GM21619 (cell line): ENCODE data around the gene SEZ6.

Source experiments
- ATAC-seq: cut with Tn5 transposase; IDR thresholded peaks from one replicate; pipeline ENCODE4 v1.9.1; 2021; ENCODE audit not compliant: unreplicated experiment

Gene SEZ6

DNA sequence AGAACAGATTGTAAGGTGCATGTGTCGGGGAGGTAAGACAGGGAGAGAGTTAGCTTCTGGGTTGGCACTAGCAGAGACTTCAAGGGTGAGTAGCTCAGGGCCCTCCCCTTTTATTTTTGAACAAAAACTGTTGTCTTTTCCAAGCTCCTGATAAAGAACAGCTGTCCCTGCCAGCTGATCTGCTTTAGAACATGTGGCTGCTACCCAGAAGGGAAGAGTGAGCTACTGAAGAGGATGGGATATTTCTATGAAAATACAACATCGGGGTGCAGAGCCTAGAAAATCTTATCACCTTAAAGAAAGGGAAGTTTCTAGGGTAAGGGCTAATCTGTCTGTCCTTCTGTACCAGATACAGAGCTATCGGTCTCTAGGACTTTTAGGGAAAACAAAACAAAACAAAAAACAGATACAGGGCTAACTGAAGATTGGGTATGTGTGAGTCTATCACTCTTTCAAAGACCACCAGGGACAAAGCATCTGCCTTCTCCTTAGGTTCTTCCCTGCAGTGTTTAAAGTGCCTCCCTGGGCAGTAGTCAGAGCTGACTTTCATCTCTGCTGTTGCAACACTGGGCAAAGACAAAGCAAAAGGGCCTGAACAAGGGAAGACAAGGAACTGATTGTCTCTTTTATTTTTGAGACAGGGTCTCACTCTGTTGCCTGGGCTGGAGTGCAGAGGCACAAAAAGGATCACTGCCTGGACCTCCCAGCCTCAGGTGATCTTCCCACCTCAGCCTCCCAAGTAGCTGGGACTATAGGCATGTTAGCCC is 97.9 kb downstream of the SEZ6 start:
- ATAC-seq = no peak

DNA sequence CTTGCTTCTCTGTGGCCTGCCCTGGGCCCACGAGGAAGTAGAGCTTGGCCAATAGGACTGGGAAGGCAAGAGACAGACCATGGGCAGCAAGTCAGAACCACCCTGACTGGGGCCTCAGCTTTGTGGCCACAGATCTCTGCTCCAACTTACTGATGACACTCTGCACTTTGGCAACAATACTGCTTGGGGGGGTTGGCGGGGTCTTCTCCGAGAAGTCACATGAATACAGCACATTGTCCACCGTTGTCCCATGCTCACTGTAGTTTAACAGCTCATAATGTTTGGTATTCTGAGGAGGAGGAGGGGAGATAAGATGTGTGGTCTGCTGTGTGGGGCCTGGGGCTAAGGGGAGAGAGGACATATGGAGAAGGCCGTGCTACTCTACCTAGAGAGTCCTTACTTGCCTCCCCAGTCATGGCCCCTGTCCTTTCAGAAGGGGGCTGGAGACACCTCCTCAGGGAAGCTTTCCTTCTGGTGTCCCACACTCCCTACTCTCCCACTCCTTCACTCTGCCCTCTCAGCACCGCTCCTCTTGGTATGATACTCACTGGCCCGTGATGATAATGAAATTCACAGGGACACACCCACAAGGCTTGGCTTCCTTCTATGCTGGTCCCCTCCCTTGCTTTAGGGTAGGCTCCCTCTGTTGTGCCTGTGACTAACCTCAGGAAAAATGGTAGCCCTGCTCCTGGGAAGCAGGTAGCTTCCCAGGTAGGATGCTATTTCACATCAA is 99.0 kb downstream of the SEZ6 start:
- no peak for ATAC-seq

DNA sequence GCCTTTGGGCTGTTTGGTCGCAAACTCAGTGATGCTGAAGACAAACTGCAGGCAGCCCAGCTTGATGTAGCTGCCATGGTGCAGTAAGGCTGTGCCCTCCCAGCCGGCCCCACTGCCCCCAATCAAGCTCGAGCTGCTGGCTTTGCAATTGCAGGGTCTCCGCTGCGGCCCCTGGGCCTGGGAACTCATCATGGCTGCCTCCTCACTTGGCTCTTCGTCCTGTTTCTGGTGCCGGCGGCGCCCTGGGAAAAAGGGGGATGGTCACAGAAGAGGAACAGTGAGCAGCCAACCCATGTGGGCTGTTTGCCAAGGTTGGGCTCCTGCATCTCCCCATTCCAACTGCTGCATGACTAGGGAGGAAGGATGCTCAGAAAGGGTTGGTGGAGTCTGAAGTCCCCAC is 99.6 kb downstream of the SEZ6 start:
- ATAC-seq = no peak
